Parathyroid adenoma (tissue), 2 donors: ENCODE results near the gene SMOC1.

Experiments
- H2AFZ ChIP-seq: fragments of 300-600 bp; sonication (generic); one replicate; pipeline ENCODE4 v1.7.0; 2017; ENCODE audit warnings: antibody characterized with exemption, mild to moderate bottlenecking
- H3K27ac ChIP-seq: fragments of 300-600 bp; sonication (generic); one replicate; pipeline ENCODE4 v1.7.0; 2017
- H3K27me3 ChIP-seq: fragments of 300-600 bp; sonication (generic); one replicate; pipeline ENCODE4 v1.7.0; 2017; ENCODE audit warnings: low read length; ENCODE audit not compliant: control insufficient read depth, insufficient read depth
- H3K36me3 ChIP-seq: fragments of 300-600 bp; sonication (generic); one replicate; pipeline ENCODE4 v1.7.0; 2017; ENCODE audit warnings: low read length; ENCODE audit not compliant: control insufficient read depth, insufficient read depth
- H3K4me1 ChIP-seq: fragments of 300-600 bp; sonication (generic); one replicate; pipeline ENCODE4 v1.7.0; 2017; ENCODE audit warnings: control low read depth
- H3K4me2 ChIP-seq: fragments of 300-600 bp; sonication (generic); one replicate; pipeline ENCODE4 v1.7.0; 2017; ENCODE audit warnings: low read length
- H3K4me3 ChIP-seq: fragments of 300-600 bp; sonication (generic); one replicate; pipeline ENCODE4 v1.7.0; 2017; ENCODE audit warnings: low read depth, low read length
- H3K79me2 ChIP-seq: fragments of 300-600 bp; sonication (generic); one replicate; pipeline ENCODE4 v1.7.0; 2017; ENCODE audit warnings: control low read depth
- H3K9ac ChIP-seq: fragments of 300-600 bp; sonication (generic); one replicate; pipeline ENCODE4 v1.7.0; 2017; ENCODE audit warnings: mild to moderate bottlenecking
- H3K9me3 ChIP-seq: fragments of 300-600 bp; sonication (generic); one replicate; pipeline ENCODE4 v1.7.0; 2017; ENCODE audit warnings: low read length; ENCODE audit not compliant: control insufficient read depth
- CTCF ChIP-seq: fragments of 300-600 bp; sonication (generic); IDR thresholded peaks from one replicate; pipeline ENCODE4 v1.7.0; 2017; ENCODE audit warnings: antibody characterized with exemption, mild to moderate bottlenecking
- donor health status: primary hyperparathyroidism.

SMOC1 gene

GRCh38 chr14:70013271-70013873 is 134.2 kb downstream of the SMOC1 start:
- no peaks in the 10 kb centered on the region for H3K9me3 ChIP-seq
- H3K4me3 ChIP-seq = no peak overlapping the region
- H3K4me2 ChIP-seq = no peak overlapping the region
- no peak overlapping the region for H2AFZ ChIP-seq
- no peaks in the 10 kb centered on the region for H3K27me3 ChIP-seq
- H3K79me2 ChIP-seq = no peaks in the 10 kb centered on the region
- H3K4me1 ChIP-seq = no peaks in the 10 kb centered on the region
- peak; percentile 50 for TF ChIP-seq CTCF
- H3K36me3 ChIP-seq = no peaks in the 10 kb centered on the region
- no peak overlapping the region for H3K27ac ChIP-seq
- no peak overlapping the region for H3K9ac ChIP-seq

- Histone ChIP-seq H3K27ac (no peak overlapping the region), H3K4me2 (no peak overlapping the region), H3K4me3 (no peak overlapping the region), H3K27me3 (no peaks in the 10 kb centered on the region), H2AFZ (no peak overlapping the region), H3K9me3 (no peaks in the 10 kb centered on the region), H3K36me3 (no peaks in the 10 kb centered on the region), H3K9ac (no peak overlapping the region), H3K79me2 (no peaks in the 10 kb centered on the region), H3K4me1 (no peaks in the 10 kb centered on the region)
- TF ChIP-seq CTCF = no peak
Measured at GRCh38 chr14:70014406-70015095, 135.3 kb downstream of the SMOC1 start.

- H3K4me2 ChIP-seq = no peak overlapping the region
- TF ChIP-seq CTCF = no peak
- no peak overlapping the region for H3K27ac ChIP-seq
- H3K36me3 ChIP-seq = no peaks in the 10 kb centered on the region
- no peaks in the 10 kb centered on the region for H3K9me3 ChIP-seq
- peak overlapping the region; percentile 66 for H2AFZ ChIP-seq
- no peaks in the 10 kb centered on the region for H3K79me2 ChIP-seq
- H3K4me3 ChIP-seq = no peak overlapping the region
- no peak overlapping the region for H3K9ac ChIP-seq
- H3K27me3 ChIP-seq = no peaks in the 10 kb centered on the region
- H3K4me1 ChIP-seq = no peaks in the 10 kb centered on the region
Measured at GRCh38 chr14:70018230-70018629, 139.0 kb downstream of the SMOC1 start.

GRCh38 chr14:70018713-70019211 is 139.5 kb downstream of the SMOC1 start:
- H3K9ac ChIP-seq = no peak overlapping the region
- no peak overlapping the region for H3K4me3 ChIP-seq
- no peaks in the 10 kb centered on the region for H3K36me3 ChIP-seq
- H3K27me3 ChIP-seq = no peaks in the 10 kb centered on the region
- H3K79me2 ChIP-seq = no peaks in the 10 kb centered on the region
- no peak for TF ChIP-seq CTCF
- peak overlapping the region; percentile 66 for H2AFZ ChIP-seq
- no peaks in the 10 kb centered on the region for H3K4me1 ChIP-seq
- no peak overlapping the region for H3K27ac ChIP-seq
- peak overlapping the region; percentile 48 for H3K4me2 ChIP-seq
- no peaks in the 10 kb centered on the region for H3K9me3 ChIP-seq
